ENCODE data around the gene MID1IP1. TPM values are rescaled to one million over a fixed set of nuclear protein-coding genes. Genes with fewer than 3 reads are reported as not detected.

The MID1IP1 gene
- total RNA-seq, result 62.5 and 64.5 TPM in 2 replicates

- intact Hi-C loops (cut with micrococcal nuclease), result loop anchor here (1.0 to 10.0 kb wide), 9 partner anchors 16 to 1844 kb away; partner anchors contain the start of genes BCOR and CXorf38
Measured at GRCh38 chrX:38800981-38801845, at the start of gene MID1IP1. TSS of gene MID1IP1 (plus strand) at chrX:38801459. CDS start at chrX:38804947, 3,488 bp downstream.

- intact Hi-C loops (cut with micrococcal nuclease), result loop anchor here (1.0 to 5.0 kb wide), 4 partner anchors 92 to 489 kb away; no protein-coding TSS in a partner anchor
Measured at GRCh38 chrX:38754102-38754790, 47.0 kb upstream of the MID1IP1 start.

- intact Hi-C loops (cut with micrococcal nuclease), result loop anchor here (1.0 to 5.0 kb wide), 4 partner anchors 93 to 488 kb away; no protein-coding TSS in a partner anchor
Measured at GRCh38 chrX:38754818-38755718, 46.2 kb upstream of the MID1IP1 start.

- intact Hi-C loops (cut with micrococcal nuclease), result no loop called here
Measured at GRCh38 chrX:38760883-38761282, 40.4 kb upstream of the MID1IP1 start.

- intact Hi-C loops (cut with micrococcal nuclease), result loop anchor here (1.0 kb wide), 1 partner anchor 217 kb away; no protein-coding TSS in a partner anchor
Measured at GRCh38 chrX:38768079-38768478, 33.2 kb upstream of the MID1IP1 start.

GRCh38 chrX:38770152-38770551 is 31.1 kb upstream of the MID1IP1 start:
- intact Hi-C loops (cut with micrococcal nuclease), result no loop called here

GRCh38 chrX:38774249-38774648 is 27.0 kb upstream of the MID1IP1 start:
- intact Hi-C loops (cut with micrococcal nuclease), result no loop called here

- intact Hi-C loops (cut with micrococcal nuclease), result no loop called here
Measured at GRCh38 chrX:38796946-38797345, 4.3 kb upstream of the MID1IP1 start.

- intact Hi-C loops (cut with micrococcal nuclease), result no loop called here
Measured at GRCh38 chrX:38798956-38799355, 2.3 kb upstream of the MID1IP1 start.

- intact Hi-C loops (cut with micrococcal nuclease), result loop anchor here (1.0 to 10.0 kb wide), 9 partner anchors 17 to 1845 kb away; partner anchors contain the start of genes BCOR and CXorf38
Measured at GRCh38 chrX:38799995-38800580, 1.2 kb upstream of the MID1IP1 start.

GRCh38 chrX:38803243-38803587 is 2.0 kb downstream of the MID1IP1 start:
- intact Hi-C loops (cut with micrococcal nuclease), result loop anchor here (5.0 to 10.0 kb wide), 7 partner anchors 359 to 1842 kb away; partner anchors contain the start of genes BCOR and CXorf38

- intact Hi-C loops (cut with micrococcal nuclease), result loop anchor here (2.0 to 10.0 kb wide), 9 partner anchors 358 to 1841 kb away; partner anchors contain the start of genes BCOR and CXorf38
Measured at GRCh38 chrX:38803588-38804431, 2.6 kb downstream of the MID1IP1 start.

GRCh38 chrX:38804432-38804681 is 3.1 kb downstream of the MID1IP1 start:
- intact Hi-C loops (cut with micrococcal nuclease), result loop anchor here (2.0 to 10.0 kb wide), 9 partner anchors 358 to 1840 kb away; partner anchors contain the start of genes BCOR and CXorf38

GRCh38 chrX:38804682-38805431 is 3.6 kb downstream of the MID1IP1 start:
- intact Hi-C loops (cut with micrococcal nuclease), result loop anchor here (2.0 to 10.0 kb wide), 10 partner anchors 72 to 1840 kb away; partner anchors contain the start of genes BCOR and CXorf38

- intact Hi-C loops (cut with micrococcal nuclease), result loop anchor here (2.0 to 10.0 kb wide), 6 partner anchors 72 to 1839 kb away; partner anchors contain the start of gene CXorf38
Measured at GRCh38 chrX:38805432-38806389, 4.5 kb downstream of the MID1IP1 start.

- intact Hi-C loops (cut with micrococcal nuclease), result loop anchor here (5.0 to 10.0 kb wide), 4 partner anchors 70 to 1838 kb away; partner anchors contain the start of gene CXorf38
Measured at GRCh38 chrX:38806875-38807621, 5.8 kb downstream of the MID1IP1 start.

- intact Hi-C loops (cut with micrococcal nuclease), result loop anchor here (5.0 to 10.0 kb wide), 4 partner anchors 69 to 1837 kb away; partner anchors contain the start of gene CXorf38
Measured at GRCh38 chrX:38807873-38808272, 6.6 kb downstream of the MID1IP1 start.

Measured in T-helper 2 cell treated with Interferon-gamma antibody and Interleukin-4, amounts not matched to agents 100 ng/mL and 5 ng/mL, for 36 hours (primary cell).